Neural progenitor cell (in vitro differentiated cells): Measurements from ENCODE around the gene HIGD1A. TPM values are rescaled to one million over a fixed set of nuclear protein-coding genes. Genes with fewer than 3 reads are reported as not detected.

ENCODE experiments used
- DNase-seq: peaks from one replicate; pipeline ENCODE4 v3.0.0-alpha.2; 2016; ENCODE audit warnings: low spot score
- H2AFZ ChIP-seq: fragments of 200-600 bp; sonication (generic); replicated peaks from 2 replicates; pipeline ENCODE4 v1.6.1; 2016; ENCODE audit warnings: antibody characterized with exemption
- H3F3A ChIP-seq: fragments of 200-600 bp; sonication (generic); 2 replicates; pipeline ENCODE4 v1.6.1; 2016; ENCODE audit warnings: antibody characterized with exemption, low read depth
- H3K27ac ChIP-seq: fragments of 200-600 bp; sonication (generic); 2 replicates; pipeline ENCODE4 v1.5.1; 2016; ENCODE audit warnings: mild to moderate bottlenecking
- H3K27me3 ChIP-seq: fragments of 200-600 bp; sonication (generic); 2 replicates; pipeline ENCODE4 v1.6.1; 2016; ENCODE audit warnings: mild to moderate bottlenecking, moderate library complexity
- H3K36me3 ChIP-seq: fragments of 200-600 bp; sonication (generic); 2 replicates; pipeline ENCODE4 v1.5.1; 2016
- H3K4me1 ChIP-seq: fragments of 200-600 bp; sonication (generic); 2 replicates; pipeline ENCODE4 v1.6.1; 2016; ENCODE audit warnings: mixed run types
- H3K4me2 ChIP-seq: fragments of 200-600 bp; sonication (generic); 2 replicates; pipeline ENCODE4 v1.6.1; 2016
- H3K4me3 ChIP-seq: fragments of 200-600 bp; sonication (generic); 2 replicates; pipeline ENCODE4 v1.5.1; 2016
- H3K79me2 ChIP-seq: fragments of 200-600 bp; sonication (generic); 2 replicates; pipeline ENCODE4 v1.6.1; 2016; ENCODE audit warnings: low read depth
- H3K9ac ChIP-seq: fragments of 200-600 bp; sonication (generic); 2 replicates; pipeline ENCODE4 v1.6.1; 2016
- H3K9me3 ChIP-seq: fragments of 200-600 bp; sonication (generic); 2 replicates; pipeline ENCODE4 v1.5.1; 2016; ENCODE audit warnings: low read depth
- H4K20me1 ChIP-seq: fragments of 200-600 bp; sonication (generic); 2 replicates; pipeline ENCODE4 v1.6.1; 2016; ENCODE audit warnings: low read depth
- H3K27ac Mint-ChIP-seq: 3 replicates; pipeline ENCODE4 v1.8.0; 2021; ENCODE audit warnings: mixed read lengths
- H3K27me3 Mint-ChIP-seq: 2 replicates; pipeline ENCODE4 v1.8.0; 2022; ENCODE audit warnings: low read depth, mild to moderate bottlenecking, inconsistent platforms, moderate library complexity, mixed read lengths; ENCODE audit not compliant: insufficient read depth
- H3K36me3 Mint-ChIP-seq: 3 replicates; pipeline ENCODE4 v1.8.0; 2021; ENCODE audit warnings: mixed read lengths
- H3K4me1 Mint-ChIP-seq: 3 replicates; pipeline ENCODE4 v1.8.0; 2021; ENCODE audit warnings: mixed read lengths
- H3K4me3 Mint-ChIP-seq: 3 replicates; pipeline ENCODE4 v1.8.0; 2021; ENCODE audit warnings: mild to moderate bottlenecking, moderate library complexity, mixed read lengths
- H3K9me3 Mint-ChIP-seq: 3 replicates; pipeline ENCODE4 v1.8.0; 2020; ENCODE audit warnings: mixed read lengths
- CTCF ChIP-seq: fragments of 200-600 bp; sonication (generic); IDR thresholded peaks from 2 replicates; pipeline ENCODE4 v1.5.1; 2017; ENCODE audit warnings: antibody characterized with exemption, mild to moderate bottlenecking
- EZH2 ChIP-seq: fragments of 200-600 bp; sonication (generic); IDR thresholded peaks from 2 replicates; pipeline ENCODE4 v1.6.1; 2017; ENCODE audit warnings: antibody characterized with exemption, mild to moderate bottlenecking, moderate library complexity
- EZH2phosphoT487 ChIP-seq: fragments of 200-600 bp; sonication (generic); IDR thresholded peaks from 2 replicates; pipeline ENCODE4 v1.6.1; 2017; ENCODE audit warnings: antibody characterized with exemption
- total RNA-seq: library from RNA; depleted of rRNA; stranded (reverse); fragments of >200 nt; gene quantifications from 2 replicates; pipeline ENCODE4 v1.2.3, GENCODE V29; 2015; ENCODE audit warnings: low replicate concordance

Gene HIGD1A
- total RNA-seq, 1 donor from 2014 or later = 181 TPM

GRCh38 chr3:42809202-42809601 lies 4.9 kb upstream of the HIGD1A start, which contains the start of gene ACKR2:
Gene ACKR2, plus strand, starts transcription at chr3:42809445. Its CDS starts 55,058 bp downstream, at chr3:42864503.
- Mint-ChIP-seq H3K27ac (no peak within 1 kb of the TSS), H3K27me3 (peaks cover 7% of the 10 kb centered on the region), H3K36me3 (no peaks in the 10 kb centered on the region), H3K4me1 (peaks cover 16% of the 10 kb centered on the region), H3K9me3 (no peaks in the 10 kb centered on the region), H3K4me3 (no peak within 1 kb of the TSS)
- H3K79me2 ChIP-seq = no peaks in the 10 kb centered on the region
- peaks cover 9% of the 10 kb centered on the region for H3F3A ChIP-seq
- H4K20me1 ChIP-seq = no peaks in the 10 kb centered on the region
- DNase-seq = no peak
- H3K27ac ChIP-seq = no peak within 1 kb of the TSS
- H3K9me3 ChIP-seq = no peaks in the 10 kb centered on the region
- no peak within 1 kb of the TSS for H2AFZ ChIP-seq
- no peak within 1 kb of the TSS for H3K4me2 ChIP-seq
- H3K36me3 ChIP-seq = no peaks in the 10 kb centered on the region
- H3K4me1 ChIP-seq = peaks cover 6% of the 10 kb centered on the region
- TF ChIP-seq EZH2 (no peak), EZH2phosphoT487 (no peak), CTCF (no peak)
- H3K27me3 ChIP-seq = peaks cover 26% of the 10 kb centered on the region
- no peak within 1 kb of the TSS for H3K4me3 ChIP-seq
- no peak within 1 kb of the TSS for H3K9ac ChIP-seq

GRCh38 chr3:42807929-42808328 lies 3.6 kb upstream of the HIGD1A start:
- Mint-ChIP-seq H3K4me1 (peaks cover 19% of the 10 kb centered on the region), H3K36me3 (no peaks in the 10 kb centered on the region), H3K27me3 (peaks cover 7% of the 10 kb centered on the region), H3K9me3 (no peaks in the 10 kb centered on the region), H3K27ac (no peak overlapping the region), H3K4me3 (no peak overlapping the region)
- TF ChIP-seq EZH2phosphoT487 = no peak
- no peak for TF ChIP-seq CTCF
- TF ChIP-seq EZH2 = no peak
- Histone ChIP-seq H3K79me2 (peaks cover 12% of the 10 kb centered on the region), H3K4me3 (no peak overlapping the region), H3K4me1 (peaks cover 8% of the 10 kb centered on the region), H2AFZ (no peak overlapping the region), H4K20me1 (no peaks in the 10 kb centered on the region), H3K36me3 (no peaks in the 10 kb centered on the region), H3K27ac (no peak overlapping the region), H3K9ac (no peak overlapping the region), H3K9me3 (no peaks in the 10 kb centered on the region), H3F3A (peaks cover 21% of the 10 kb centered on the region), H3K27me3 (peaks cover 26% of the 10 kb centered on the region), H3K4me2 (no peak overlapping the region)
- DNase-seq = no peak

GRCh38 chr3:42805141-42805821 lies 991 bp upstream of the HIGD1A start:
- TF ChIP-seq EZH2phosphoT487 (no peak), EZH2 (peak; percentile 71)
- Mint-ChIP-seq H3K27ac (no peak overlapping the region), H3K4me3 (peak overlapping the region; percentile 99), H3K9me3 (no peaks in the 10 kb centered on the region), H3K27me3 (peaks cover 4% of the 10 kb centered on the region), H3K4me1 (peaks cover 28% of the 10 kb centered on the region), H3K36me3 (peaks cover 9% of the 10 kb centered on the region)
- H3F3A ChIP-seq = peaks cover 21% of the 10 kb centered on the region
- peak overlapping the region; percentile 83 for H2AFZ ChIP-seq
- DNase-seq = peak; percentile 70
- peak overlapping the region; percentile 67 for H3K4me3 ChIP-seq
- H3K4me1 ChIP-seq = peaks cover 18% of the 10 kb centered on the region
- H3K9me3 ChIP-seq = no peaks in the 10 kb centered on the region
- H3K4me2 ChIP-seq = peak overlapping the region; percentile 87
- H3K9ac ChIP-seq = no peak overlapping the region
- H3K36me3 ChIP-seq = no peaks in the 10 kb centered on the region
- no peak overlapping the region for H3K27ac ChIP-seq
- peaks cover 38% of the 10 kb centered on the region for H3K79me2 ChIP-seq
- peaks cover 26% of the 10 kb centered on the region for H3K27me3 ChIP-seq
- H4K20me1 ChIP-seq = peaks cover 7% of the 10 kb centered on the region

GRCh38 chr3:42804831-42805132 lies 492 bp upstream of the HIGD1A start:
- H3K27ac ChIP-seq = no peak overlapping the region
- Mint-ChIP-seq H3K9me3 (no peaks in the 10 kb centered on the region), H3K4me3 (peak overlapping the region; percentile 99)

More at GRCh38 chr3:42804831-42805132, 492 bp upstream of the HIGD1A start:
- peaks cover 18% of the 10 kb centered on the region for H3K4me1 ChIP-seq
- H3K27ac Mint-ChIP-seq = no peak overlapping the region
- peaks cover 43% of the 10 kb centered on the region for H3K79me2 ChIP-seq
- no peaks in the 10 kb centered on the region for H3K36me3 ChIP-seq
- H3K4me3 ChIP-seq = peak overlapping the region; percentile 67
- H3K4me1 Mint-ChIP-seq = peaks cover 28% of the 10 kb centered on the region
- peaks cover 7% of the 10 kb centered on the region for H4K20me1 ChIP-seq
- peak overlapping the region; percentile 87 for H3K4me2 ChIP-seq
- H3K27me3 Mint-ChIP-seq = peaks cover 4% of the 10 kb centered on the region
- H3K9me3 ChIP-seq = no peaks in the 10 kb centered on the region
- no peak overlapping the region for H3K9ac ChIP-seq
- no peak for DNase-seq
- H3K36me3 Mint-ChIP-seq = peaks cover 11% of the 10 kb centered on the region
- peak overlapping the region; percentile 83 for H2AFZ ChIP-seq
- H3K27me3 ChIP-seq = peaks cover 26% of the 10 kb centered on the region
- TF ChIP-seq EZH2phosphoT487 = no peak
- peak; percentile 68 for TF ChIP-seq EZH2
- H3F3A ChIP-seq = peaks cover 21% of the 10 kb centered on the region
